Choroid plexus epithelial cell (primary cell): Measurements from ENCODE around the gene LAMA3.

ENCODE experiments used
- DNase-seq: peaks from one replicate; pipeline ENCODE4 v3.0.0-alpha.2; 2010; ENCODE audit warnings: low read depth
- H3K4me3 ChIP-seq: 2 replicates; pipeline ENCODE4 v1.5.1; 2011; ENCODE audit warnings: low read depth, mild to moderate bottlenecking, control low read depth, low read length, moderate library complexity
- TF ChIP-seq, protein P1 (sequence below): conservative IDR thresholded peaks from 2 replicates; pipeline ENCODE4 v1.5.1; 2011; ENCODE audit warnings: low read depth, mild to moderate bottlenecking, control low read depth, inconsistent platforms, low read length, moderate library complexity

The LAMA3 gene

DNA sequence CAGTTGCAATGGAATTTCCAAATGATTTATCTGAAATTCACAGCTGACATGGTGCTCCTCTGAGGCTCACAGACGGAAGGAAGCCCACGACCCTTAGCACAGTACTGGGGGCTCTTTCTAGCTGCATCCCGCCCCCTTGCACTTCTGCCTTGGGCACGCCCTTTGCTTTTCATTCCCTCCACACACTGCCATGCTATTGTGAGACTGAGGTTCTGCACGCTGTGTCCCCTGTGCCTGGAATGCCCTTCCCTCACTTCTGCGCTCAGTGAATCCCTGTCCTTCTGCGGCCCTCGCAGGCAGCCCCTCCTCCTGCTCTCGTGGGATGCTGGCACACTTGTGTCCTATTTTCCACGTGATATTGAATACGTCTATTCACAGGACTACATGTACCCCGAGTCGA is 189.9 kb downstream of the LAMA3 start:
- DNase-seq = no peak
- TF ChIP-seq, protein P1, sequence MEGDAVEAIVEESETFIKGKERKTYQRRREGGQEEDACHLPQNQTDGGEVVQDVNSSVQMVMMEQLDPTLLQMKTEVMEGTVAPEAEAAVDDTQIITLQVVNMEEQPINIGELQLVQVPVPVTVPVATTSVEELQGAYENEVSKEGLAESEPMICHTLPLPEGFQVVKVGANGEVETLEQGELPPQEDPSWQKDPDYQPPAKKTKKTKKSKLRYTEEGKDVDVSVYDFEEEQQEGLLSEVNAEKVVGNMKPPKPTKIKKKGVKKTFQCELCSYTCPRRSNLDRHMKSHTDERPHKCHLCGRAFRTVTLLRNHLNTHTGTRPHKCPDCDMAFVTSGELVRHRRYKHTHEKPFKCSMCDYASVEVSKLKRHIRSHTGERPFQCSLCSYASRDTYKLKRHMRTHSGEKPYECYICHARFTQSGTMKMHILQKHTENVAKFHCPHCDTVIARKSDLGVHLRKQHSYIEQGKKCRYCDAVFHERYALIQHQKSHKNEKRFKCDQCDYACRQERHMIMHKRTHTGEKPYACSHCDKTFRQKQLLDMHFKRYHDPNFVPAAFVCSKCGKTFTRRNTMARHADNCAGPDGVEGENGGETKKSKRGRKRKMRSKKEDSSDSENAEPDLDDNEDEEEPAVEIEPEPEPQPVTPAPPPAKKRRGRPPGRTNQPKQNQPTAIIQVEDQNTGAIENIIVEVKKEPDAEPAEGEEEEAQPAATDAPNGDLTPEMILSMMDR = no peak
- no peak overlapping the region for H3K4me3 ChIP-seq

DNA sequence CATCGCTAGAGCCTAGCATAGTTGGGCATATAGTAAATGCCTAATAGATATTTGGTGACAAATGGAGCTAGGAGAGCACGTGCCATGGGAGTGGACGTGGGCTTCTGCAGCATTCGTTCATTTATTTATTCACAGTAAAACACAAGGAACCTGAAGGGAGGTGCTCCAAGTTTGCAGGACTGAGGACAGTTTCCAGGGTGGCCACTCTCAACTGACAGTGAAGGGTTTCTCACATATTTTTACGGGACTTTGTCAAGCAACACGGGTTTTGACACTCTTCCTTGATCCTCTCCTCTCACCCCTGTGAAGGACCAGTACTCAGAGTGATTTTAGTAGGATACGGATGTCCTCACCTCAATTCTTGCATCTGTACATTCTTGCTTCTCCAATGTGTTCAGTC is 190.3 kb downstream of the LAMA3 start:
- no peak for DNase-seq

DNA sequence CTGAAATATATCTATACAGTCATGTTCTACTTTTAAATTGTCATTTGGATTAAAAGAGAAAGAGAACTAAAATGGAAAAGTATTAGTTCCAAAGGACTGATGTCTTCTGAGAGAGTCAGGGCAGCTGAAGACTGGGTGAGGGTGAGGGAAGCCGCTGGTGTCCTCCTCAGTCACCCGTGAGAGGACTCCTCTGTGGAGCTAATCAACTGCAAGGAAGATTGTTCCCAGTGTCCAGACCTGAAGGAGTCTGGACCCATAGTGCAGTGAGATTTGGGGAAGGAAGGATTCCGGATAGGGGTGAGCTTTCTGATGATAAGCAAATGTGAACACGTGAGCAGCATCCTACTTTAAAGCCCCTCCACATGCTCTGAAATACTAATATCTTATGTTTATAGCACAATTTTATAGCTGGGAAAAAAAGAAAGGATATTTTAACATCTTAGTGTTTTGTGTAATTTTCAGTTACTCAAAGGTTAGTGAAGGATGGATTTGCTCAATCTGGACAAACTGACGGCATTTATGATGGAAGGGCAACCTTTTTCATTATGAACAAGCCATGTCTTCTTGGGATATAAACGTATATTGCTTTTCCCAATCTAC is 190.8 kb downstream of the LAMA3 start:
- H3K4me3 ChIP-seq = no peak overlapping the region
- TF ChIP-seq, protein P1 = no peak
- no peak for DNase-seq

More for the DNA sequence above, 190.3 kb downstream of the LAMA3 start:
- H3K4me3 ChIP-seq = no peak overlapping the region
- TF ChIP-seq, protein P1 = no peak

DNA sequence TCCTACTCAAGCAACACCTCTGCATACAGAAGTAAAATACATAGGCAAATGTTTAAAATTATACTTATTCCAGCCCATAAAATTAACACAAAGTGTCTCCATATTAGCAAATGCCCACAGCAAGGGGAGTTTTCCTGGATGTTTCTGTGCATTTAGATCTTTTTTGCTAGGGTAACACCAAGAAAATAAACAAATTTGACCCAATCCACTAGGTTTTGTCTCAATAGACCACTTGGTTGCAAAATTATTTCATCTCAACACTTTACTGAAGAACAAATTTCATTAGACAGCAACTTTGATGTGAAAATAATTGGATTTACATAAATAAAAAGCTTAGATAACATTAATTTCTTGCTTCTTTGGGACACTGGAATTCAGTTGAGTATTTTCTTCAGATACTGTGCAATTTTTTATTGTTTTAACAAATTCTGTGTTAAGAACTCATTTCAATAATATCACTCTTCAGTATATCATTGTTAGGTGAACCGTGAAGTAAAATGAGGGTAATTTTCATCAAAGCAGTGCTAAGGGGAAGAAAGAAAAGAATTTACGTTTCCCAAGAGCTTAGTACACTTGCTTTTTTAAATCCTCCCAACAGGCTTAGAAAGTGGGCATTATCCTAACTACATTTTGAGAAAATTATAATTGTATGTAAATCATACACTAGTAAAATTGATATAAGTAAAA is 191.8 kb downstream of the LAMA3 start:
- TF ChIP-seq, protein P1 = no peak
- DNase-seq = no peak
- H3K4me3 ChIP-seq = no peak overlapping the region

DNA sequence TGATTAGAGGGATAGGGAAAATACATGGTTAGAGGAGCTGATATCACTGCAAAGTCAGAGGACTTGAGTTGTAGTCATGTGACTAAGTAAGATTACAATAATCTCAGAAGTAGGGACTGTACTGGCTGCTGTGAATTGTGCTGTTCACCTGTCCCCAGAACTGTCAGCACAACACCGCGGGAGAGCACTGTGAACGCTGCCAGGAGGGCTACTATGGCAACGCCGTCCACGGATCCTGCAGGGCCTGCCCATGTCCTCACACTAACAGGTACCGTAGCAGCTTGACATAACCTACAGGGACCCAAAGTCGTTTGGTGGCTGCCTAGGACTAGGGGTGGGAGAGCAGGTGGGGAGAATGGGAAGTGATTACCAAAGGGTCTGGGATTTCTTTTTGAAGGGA is 192.5 kb downstream of the LAMA3 start:
- H3K4me3 ChIP-seq = no peak overlapping the region
- no peak for DNase-seq
- TF ChIP-seq, protein P1 = no peak

DNA sequence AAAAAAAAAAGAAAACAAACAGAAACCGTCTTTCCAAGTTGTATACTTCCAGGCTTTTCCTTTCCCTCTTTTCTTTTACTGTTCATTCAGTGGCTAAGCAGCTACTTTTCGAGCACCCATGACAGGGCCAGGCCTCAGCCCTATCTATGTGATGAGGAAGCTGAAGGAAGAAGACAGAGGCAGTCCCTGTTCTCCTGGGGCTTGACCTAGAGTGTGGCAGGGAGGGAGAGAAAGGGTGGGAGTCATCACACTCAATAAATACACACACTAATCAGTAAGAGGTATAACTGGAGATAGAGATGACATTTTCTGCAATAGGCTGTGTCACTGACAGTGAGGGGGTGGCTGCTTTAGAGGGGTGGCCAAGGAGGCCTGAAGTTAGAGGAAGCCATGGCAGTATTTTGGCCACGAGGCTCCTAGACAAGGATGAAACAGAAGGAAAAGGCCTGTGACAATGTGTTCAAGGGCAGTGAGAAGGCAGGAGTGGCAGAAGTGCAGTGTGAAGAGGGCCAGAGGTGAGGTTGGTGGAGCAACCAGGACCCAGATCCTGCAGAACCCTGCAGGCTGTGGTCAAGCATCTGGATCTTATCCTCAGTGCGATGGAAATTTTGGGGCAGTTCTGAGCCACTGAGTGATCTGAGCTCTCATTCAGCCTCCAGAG is 193.5 kb downstream of the LAMA3 start:
- no peak overlapping the region for H3K4me3 ChIP-seq
- no peak for DNase-seq
- TF ChIP-seq, protein P1 = no peak
